Keratinocyte (primary cell): Measurements from ENCODE around the gene DPYSL5. TPM values are rescaled to one million over a fixed set of nuclear protein-coding genes. Genes with fewer than 3 reads are reported as not detected.

Source experiments
- DNase-seq: peaks from one replicate; pipeline ENCODE4 v3.0.0-alpha.2; 2011; ENCODE audit warnings: low read depth, missing footprints, low spot score
- FAIRE-seq: peaks from 2 replicates; lab custom pipeline; 2011; peaks lifted over from hg19 to GRCh38; lab: Jason Lieb, UNC
- H2AFZ ChIP-seq: 2 replicates; pipeline ENCODE4 v1.6.0; 2012; ENCODE audit warnings: low read length, control low read depth, inconsistent platforms; ENCODE audit not compliant: control insufficient read depth
- H3K27ac ChIP-seq: 2 replicates; pipeline ENCODE4 v1.5.1; 2011; ENCODE audit warnings: low read length; ENCODE audit not compliant: control insufficient read depth, insufficient read depth
- H3K27me3 ChIP-seq: 3 replicates; pipeline ENCODE4 v1.6.0; 2011; ENCODE audit warnings: low read length; ENCODE audit not compliant: control insufficient read depth, insufficient read depth; ENCODE audit errors: extremely low read depth
- H3K36me3 ChIP-seq, 2 experiments: 2 replicates in 1 of 2; 3 replicates in 1 of 2; pipeline ENCODE4 v1.5.1; 2011; ENCODE audit warnings: low read length in 2 of 2, mild to moderate bottlenecking in 1 of 2; ENCODE audit not compliant: control insufficient read depth in 2 of 2, insufficient read depth in 2 of 2; ENCODE audit errors: extremely low read depth in 1 of 2
- H3K4me1 ChIP-seq: 3 replicates; pipeline ENCODE4 v1.5.1; 2011; ENCODE audit warnings: low read length; ENCODE audit not compliant: control insufficient read depth, insufficient read depth; ENCODE audit errors: extremely low read depth
- H3K4me2 ChIP-seq: 3 replicates; pipeline ENCODE4 v1.6.0; 2011; ENCODE audit warnings: low read depth, low read length; ENCODE audit not compliant: control insufficient read depth, insufficient read depth; ENCODE audit errors: extremely low read depth
- H3K4me3 ChIP-seq, 3 experiments: fragments of 200-600 bp in 1 of 3; sonication (generic) in 1 of 3; 2 replicates in 2 of 3; 3 replicates in 1 of 3; pipeline ENCODE4 v1.5.1; 2011 to 2016; ENCODE audit warnings: low read length in 3 of 3, mild to moderate bottlenecking in 3 of 3, control low read depth in 2 of 3, inconsistent platforms in 1 of 3, low read depth in 1 of 3, mixed read lengths in 1 of 3, mixed run types in 1 of 3, moderate library complexity in 1 of 3; ENCODE audit not compliant: control insufficient read depth in 2 of 3, insufficient read depth in 2 of 3; ENCODE audit errors: extremely low read depth in 1 of 3
- H3K79me2 ChIP-seq: 2 replicates; pipeline ENCODE4 v1.6.0; 2012; ENCODE audit warnings: low read length; ENCODE audit not compliant: control insufficient read depth, insufficient read depth
- H3K9ac ChIP-seq: 3 replicates; pipeline ENCODE4 v1.6.0; 2011; ENCODE audit warnings: low read length; ENCODE audit not compliant: control insufficient read depth, insufficient read depth; ENCODE audit errors: extremely low read depth
- H3K9me1 ChIP-seq: 3 replicates; pipeline ENCODE4 v1.6.0; 2011; ENCODE audit warnings: low read length; ENCODE audit not compliant: control insufficient read depth, insufficient read depth; ENCODE audit errors: extremely low read depth
- H3K9me3 ChIP-seq: 2 replicates; pipeline ENCODE4 v1.5.1; 2012; ENCODE audit warnings: low read depth, low read length; ENCODE audit not compliant: control insufficient read depth
- H4K20me1 ChIP-seq: 3 replicates; pipeline ENCODE4 v1.6.0; 2011; ENCODE audit warnings: low read length; ENCODE audit not compliant: control insufficient read depth, insufficient read depth; ENCODE audit errors: extremely low read depth
- EZH2 ChIP-seq: IDR thresholded peaks from one replicate; pipeline ENCODE4 v1.6.1; 2012; ENCODE audit warnings: inconsistent platforms, mild to moderate bottlenecking, low read length, moderate library complexity
- dilution Hi-C: fragments of 300-500 bp; cut with MboI; formaldehyde crosslinking; loops from one replicate; pipeline ENCODE4 v1.7.0; 2020; ENCODE audit warnings: low sequenced_read_pairs; ENCODE audit not compliant: extremely low pct_ligation_motif_present
- polyA plus RNA-seq, 5 experiments: library from polyadenylated mRNA; depleted of rRNA in 3 of 5; stranded (reverse) in 3 of 5; stranded (forward) in 1 of 5; unstranded in 1 of 5; fragments of >200 nt; gene quantifications; 1 replicate in 1 of 5; 2 replicates in 3 of 5; 3 replicates in 1 of 5; pipeline versions ENCODE4 v1.2.1 to v1.2.3, GENCODE V29; 2011 to 2012; ENCODE audit warnings: missing spikeins in 2 of 5, low read depth in 1 of 5, low replicate concordance in 1 of 5
- TF ChIP-seq, protein P1 (sequence below), 3 experiments: IDR thresholded peaks in 1 of 3; conservative IDR thresholded peaks in 1 of 3; optimal IDR thresholded peaks in 1 of 3; 2 replicates in 2 of 3; 3 replicates in 1 of 3; pipeline versions ENCODE3 to v1.5.1; 2011; ENCODE audit warnings: low read length in 3 of 3, mild to moderate bottlenecking in 3 of 3, moderate library complexity in 2 of 3, control low read depth in 1 of 3, inconsistent platforms in 1 of 3; ENCODE audit not compliant: insufficient read depth in 2 of 3; ENCODE audit errors: extremely low read depth in 1 of 3

The DPYSL5 gene
- polyA plus RNA-seq, 1 donor (not counting 4 experiments of a cell fraction or from before 2014, with no cell fraction given) = not detected

DNA sequence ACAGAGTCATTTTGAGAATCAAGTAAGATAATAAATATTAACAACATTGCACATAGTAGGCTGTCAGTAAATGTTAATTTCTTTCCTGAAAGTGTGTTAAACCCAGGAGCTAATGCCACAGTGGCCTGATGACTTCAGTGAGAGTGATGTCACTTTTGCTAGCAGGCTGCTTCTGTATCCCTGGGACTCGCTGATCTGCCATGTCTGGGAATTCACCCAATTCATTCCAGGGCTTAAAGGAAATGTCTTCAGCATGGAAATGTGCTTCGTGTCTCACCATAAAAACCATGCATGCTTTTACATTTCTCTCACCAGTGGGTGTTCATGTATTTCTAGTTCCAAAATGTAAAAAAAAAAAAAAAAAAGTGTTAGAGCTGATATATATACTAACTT is 65.7 kb downstream of the DPYSL5 start:
- dilution Hi-C loops = no loop called here
- Histone ChIP-seq H3K4me1 (no peaks in the 10 kb centered on the region), H3K9me1 (no peaks in the 10 kb centered on the region), H3K27ac (no peak overlapping the region), H3K4me3 (no peak overlapping the region), H3K9me3 (no peaks in the 10 kb centered on the region), H3K79me2 (no peaks in the 10 kb centered on the region), H3K4me2 (no peak overlapping the region), H3K27me3 (peaks cover 45% of the 10 kb centered on the region), H3K36me3 (no peaks in the 10 kb centered on the region), H3K9ac (no peak overlapping the region), H4K20me1 (no peaks in the 10 kb centered on the region), H2AFZ (no peak overlapping the region)
- FAIRE-seq (no peak), DNase-seq (no peak)
- TF ChIP-seq EZH2 = no peak
- TF ChIP-seq, protein P1, sequence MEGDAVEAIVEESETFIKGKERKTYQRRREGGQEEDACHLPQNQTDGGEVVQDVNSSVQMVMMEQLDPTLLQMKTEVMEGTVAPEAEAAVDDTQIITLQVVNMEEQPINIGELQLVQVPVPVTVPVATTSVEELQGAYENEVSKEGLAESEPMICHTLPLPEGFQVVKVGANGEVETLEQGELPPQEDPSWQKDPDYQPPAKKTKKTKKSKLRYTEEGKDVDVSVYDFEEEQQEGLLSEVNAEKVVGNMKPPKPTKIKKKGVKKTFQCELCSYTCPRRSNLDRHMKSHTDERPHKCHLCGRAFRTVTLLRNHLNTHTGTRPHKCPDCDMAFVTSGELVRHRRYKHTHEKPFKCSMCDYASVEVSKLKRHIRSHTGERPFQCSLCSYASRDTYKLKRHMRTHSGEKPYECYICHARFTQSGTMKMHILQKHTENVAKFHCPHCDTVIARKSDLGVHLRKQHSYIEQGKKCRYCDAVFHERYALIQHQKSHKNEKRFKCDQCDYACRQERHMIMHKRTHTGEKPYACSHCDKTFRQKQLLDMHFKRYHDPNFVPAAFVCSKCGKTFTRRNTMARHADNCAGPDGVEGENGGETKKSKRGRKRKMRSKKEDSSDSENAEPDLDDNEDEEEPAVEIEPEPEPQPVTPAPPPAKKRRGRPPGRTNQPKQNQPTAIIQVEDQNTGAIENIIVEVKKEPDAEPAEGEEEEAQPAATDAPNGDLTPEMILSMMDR (optimal IDR thresholded peaks at IDR 0.05 in 1 of 3, IDR thresholded peaks at IDR 0.05 in 1 of 3, conservative IDR thresholded peaks at IDR 0.05 in 1 of 3; ENCODE audit: extremely low read depth in 1 of 3, insufficient read depth in 2 of 3, low read length in 3 of 3) = no peak

DNA sequence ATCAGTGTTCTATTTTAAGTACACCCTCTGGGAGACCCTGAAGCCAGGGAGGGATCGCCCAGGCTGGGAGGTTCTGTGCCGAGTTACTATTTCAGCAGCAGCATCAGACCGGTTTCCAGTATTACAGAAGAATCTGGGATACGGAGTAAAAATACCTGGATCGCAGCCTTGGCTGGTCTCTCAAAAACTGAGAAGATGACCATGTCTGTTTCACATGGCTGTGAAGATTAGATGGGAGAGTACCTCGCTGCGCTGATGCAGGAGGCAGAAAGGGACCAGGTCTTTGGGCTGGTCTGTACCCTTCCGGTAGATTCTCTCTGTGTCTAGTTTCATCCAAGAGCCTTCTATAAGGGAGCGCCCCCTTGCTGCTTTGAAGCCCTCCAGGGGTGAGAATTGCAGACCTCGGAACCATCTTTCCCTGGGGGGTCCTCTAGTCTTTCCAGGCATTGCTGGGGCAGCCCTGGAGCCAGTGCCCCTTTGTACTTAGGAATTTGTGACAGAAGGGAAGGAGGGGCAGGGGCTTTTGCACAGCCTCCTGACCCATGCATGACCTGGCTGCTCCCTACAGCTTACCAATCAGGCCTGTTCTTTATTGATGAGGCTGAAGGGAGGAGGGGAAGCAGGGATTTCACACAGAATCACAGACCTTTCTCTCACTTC is 66.2 kb downstream of the DPYSL5 start:
- DNase-seq = no peak
- dilution Hi-C loops = no loop called here
- no peaks in the 10 kb centered on the region for H3K9me1 ChIP-seq
- no peak overlapping the region for H3K4me3 ChIP-seq
- no peak overlapping the region for H3K27ac ChIP-seq
- TF ChIP-seq EZH2 = no peak
- TF ChIP-seq, protein P1 (optimal IDR thresholded peaks at IDR 0.05 in 1 of 3, IDR thresholded peaks at IDR 0.05 in 1 of 3, conservative IDR thresholded peaks at IDR 0.05 in 1 of 3; ENCODE audit: extremely low read depth in 1 of 3, insufficient read depth in 2 of 3, low read length in 3 of 3) = no peak
- peaks cover 45% of the 10 kb centered on the region for H3K27me3 ChIP-seq
- H3K4me2 ChIP-seq = no peak overlapping the region
- no peak overlapping the region for H3K9ac ChIP-seq
- peak; percentile 9 for FAIRE-seq
- H3K4me1 ChIP-seq = no peaks in the 10 kb centered on the region
- no peaks in the 10 kb centered on the region for H3K36me3 ChIP-seq
- H2AFZ ChIP-seq = no peak overlapping the region
- H3K79me2 ChIP-seq = no peaks in the 10 kb centered on the region
- no peaks in the 10 kb centered on the region for H3K9me3 ChIP-seq
- H4K20me1 ChIP-seq = no peaks in the 10 kb centered on the region
